Central memory CD4-positive, alpha-beta T cell (primary cell): ENCODE data around the gene KRTAP12-4.

Experiments
- DNase-seq: peaks from one replicate; pipeline ENCODE4 v3.0.0; 2022

KRTAP12-4 gene

DNA sequence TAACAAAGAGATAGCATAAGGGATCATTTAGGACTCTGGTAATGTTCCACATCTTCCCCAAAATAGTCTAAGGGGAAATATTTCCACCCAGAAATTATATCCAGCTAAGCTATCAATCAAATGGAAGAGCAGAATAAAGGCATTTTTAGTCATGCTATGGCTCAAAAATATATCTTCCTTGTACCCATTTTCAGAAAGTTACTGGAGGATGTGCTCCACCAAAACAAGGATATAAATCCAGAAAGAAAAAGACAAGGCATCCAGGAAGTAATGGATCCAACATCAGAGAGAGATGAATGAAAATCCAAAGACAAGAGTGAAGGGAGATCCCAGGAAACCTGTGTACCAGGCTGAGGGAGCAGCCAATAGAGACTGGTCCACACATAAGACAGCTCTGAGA, 45.3 kb downstream of the KRTAP12-4 start:
- no peak for DNase-seq

GRCh38 chr21:44606495-44606894, 48.0 kb downstream of the KRTAP12-4 start:
- DNase-seq = no peak
